ENCODE data around the gene KNG1.

KNG1 gene

GRCh38 chr3:186790261-186790981 is 73.3 kb downstream of the KNG1 start:
- peak; percentile 5 for TF ChIP-seq PAX5 (IDR thresholded peaks at IDR 0.05; ENCODE audit: insufficient read depth, low read length, severe bottlenecking)
- TF ChIP-seq TAF1 (IDR thresholded peaks at IDR 0.05; ENCODE audit: low read depth, low read length): no peak
- peak; percentile 95 for TF ChIP-seq POLR2AphosphoS5 (IDR thresholded peaks at IDR 0.05; ENCODE audit: low read depth, low read length)
- TF ChIP-seq POU2F2 (IDR thresholded peaks at IDR 0.05; ENCODE audit: low read depth, low read length): peak; percentile 74; the same call in 1 of the 2 replicates
- TF ChIP-seq SPI1 (IDR thresholded peaks at IDR 0.05; ENCODE audit: low read depth, low read length): peak; percentile 64
- TF ChIP-seq POLR2A (IDR thresholded peaks at IDR 0.05; ENCODE audit: low read depth, low read length): peak; percentile 95
- peak; percentile 43 for FAIRE-seq
- no peak for DNase-seq (ENCODE audit: insufficient read length, low spot score)
